ENCODE measurements around the gene TICAM1.
"Not testable (repeated sequence)": the region's sequence is repeated elsewhere in the genome, so short reads cannot be mapped to it uniquely, and the experiment has no call there.

The TICAM1 gene

GRCh38 chr19:4780860-4781259, 50.7 kb downstream of the TICAM1 start:
- ChIA-PET POLR2A (ENCODE audit: low non-redundant PET) (no interaction called here), CTCF (no interaction called here)

GRCh38 chr19:4778124-4778523, 53.4 kb downstream of the TICAM1 start:
- H3K27ac ChIP-seq; DNase-seq (ENCODE audit: low spot score); POLR2A ChIA-PET (ENCODE audit: low non-redundant PET): not testable (repeated sequence)
- CTCF ChIA-PET: interaction anchor here (0.7 to 1.0 kb wide), 2 partner anchors 8 to 291 kb away, joined by 3 to 4 read pairs; no protein-coding TSS in a partner anchor

More at GRCh38 chr19:4780860-4781259, 50.7 kb downstream of the TICAM1 start:
- H3K27ac ChIP-seq: no peak overlapping the region
- TF ChIP-seq CTCF (conservative IDR thresholded peaks at IDR 0.05; ENCODE audit: low read depth): no peak
- DNase-seq (ENCODE audit: low spot score): no peak

DNA sequence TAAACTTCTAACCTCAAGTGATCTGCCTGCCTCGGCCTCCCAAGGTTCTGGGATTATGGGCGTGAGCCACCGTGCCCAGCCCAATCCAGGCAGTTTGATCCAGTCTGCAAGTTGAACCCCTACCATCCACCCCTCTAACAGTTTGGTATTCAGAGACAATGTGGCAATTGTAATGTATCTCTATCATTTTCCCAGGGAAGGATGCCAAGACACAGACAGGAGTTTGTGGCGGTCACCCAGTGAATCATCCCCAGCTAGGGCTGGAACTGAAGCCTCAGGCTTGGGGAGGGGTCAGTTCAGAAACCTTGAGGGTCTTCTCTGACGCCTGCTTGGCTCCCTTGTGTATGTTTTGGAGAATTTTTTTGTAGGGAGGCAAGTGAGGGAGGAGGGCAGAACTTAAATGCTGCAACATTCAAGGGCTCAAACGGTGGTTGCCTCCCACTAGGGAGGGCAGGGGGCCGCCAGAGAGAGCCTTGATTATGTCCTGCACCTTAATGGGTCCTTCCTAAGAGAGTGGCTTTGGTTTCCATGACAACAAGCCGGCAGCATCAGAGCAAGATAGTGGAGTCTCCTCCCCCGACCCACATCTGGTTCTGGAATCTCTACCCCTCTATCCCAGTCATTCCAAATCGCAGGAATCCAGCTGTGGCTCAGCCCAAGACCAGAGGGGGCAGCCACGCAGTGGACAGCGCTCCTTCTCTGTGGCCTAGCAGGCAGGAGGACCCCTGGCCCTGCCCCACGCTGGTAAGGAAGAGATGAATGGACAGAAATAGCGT, 54.9 kb downstream of the TICAM1 start:
- ChIA-PET POLR2A (ENCODE audit: low non-redundant PET) (no interaction called here), CTCF (interaction anchor here (0.6 kb wide), 1 partner anchor 79 kb away, joined by 3 read pairs; no protein-coding TSS in a partner anchor)
- no peak for DNase-seq (ENCODE audit: low spot score)
- no peak overlapping the region for H3K27ac ChIP-seq
- no peak for TF ChIP-seq CTCF (conservative IDR thresholded peaks at IDR 0.05; ENCODE audit: low read depth)

DNA sequence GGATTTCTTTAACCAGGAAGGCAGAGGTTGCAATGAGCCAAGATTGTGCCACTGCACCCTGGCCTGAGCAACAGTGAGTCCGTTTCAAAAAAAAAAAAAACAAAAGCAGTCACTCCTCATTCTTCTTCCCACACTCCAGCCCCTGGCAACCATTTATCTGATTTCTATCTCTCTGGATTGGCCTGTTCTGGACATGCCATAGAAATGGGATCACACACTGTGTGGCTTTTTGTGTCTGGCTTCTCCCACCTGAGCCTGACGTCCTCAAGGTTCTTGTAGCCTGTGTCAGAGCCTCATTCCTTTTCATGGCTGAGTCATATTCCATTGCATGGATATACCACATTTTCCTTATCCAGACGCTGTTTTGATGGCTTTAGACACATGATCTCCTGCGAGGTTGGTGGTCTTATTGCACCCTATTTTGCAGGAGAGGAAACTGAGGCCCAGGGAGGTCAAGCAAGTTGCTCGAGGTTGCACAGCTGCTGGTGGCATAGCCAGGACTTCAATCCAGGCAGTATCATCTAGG, 55.8 kb downstream of the TICAM1 start:
- no peak for TF ChIP-seq CTCF (conservative IDR thresholded peaks at IDR 0.05; ENCODE audit: low read depth)
- ChIA-PET CTCF (no interaction called here), POLR2A (ENCODE audit: low non-redundant PET) (no interaction called here)
- no peak for DNase-seq (ENCODE audit: low spot score)
- H3K27ac ChIP-seq: no peak overlapping the region

DNA sequence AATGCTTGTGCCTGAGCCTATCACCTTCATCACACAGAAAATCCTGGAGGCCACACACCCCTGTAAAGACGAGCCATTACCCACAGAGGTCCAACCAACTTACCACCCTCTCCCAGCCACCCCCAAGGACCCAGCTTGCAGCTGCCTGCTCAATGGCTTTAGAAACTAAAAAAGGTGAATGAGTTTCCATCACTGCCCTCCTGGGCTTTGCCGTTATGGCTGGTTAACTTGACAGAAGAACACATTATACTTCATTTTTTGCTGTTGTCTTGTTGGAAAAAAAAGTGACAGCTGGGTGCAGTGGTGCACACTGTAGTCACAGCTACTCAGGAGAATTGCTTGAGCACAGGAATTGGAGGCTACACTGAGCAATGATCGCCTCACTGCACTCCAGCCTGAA, 57.4 kb downstream of the TICAM1 start:
- ChIA-PET CTCF (no interaction called here), POLR2A (ENCODE audit: low non-redundant PET) (no interaction called here)
- TF ChIP-seq CTCF (conservative IDR thresholded peaks at IDR 0.05; ENCODE audit: low read depth): no peak
- no peak for DNase-seq (ENCODE audit: low spot score)
- H3K27ac ChIP-seq: no peak overlapping the region

DNA sequence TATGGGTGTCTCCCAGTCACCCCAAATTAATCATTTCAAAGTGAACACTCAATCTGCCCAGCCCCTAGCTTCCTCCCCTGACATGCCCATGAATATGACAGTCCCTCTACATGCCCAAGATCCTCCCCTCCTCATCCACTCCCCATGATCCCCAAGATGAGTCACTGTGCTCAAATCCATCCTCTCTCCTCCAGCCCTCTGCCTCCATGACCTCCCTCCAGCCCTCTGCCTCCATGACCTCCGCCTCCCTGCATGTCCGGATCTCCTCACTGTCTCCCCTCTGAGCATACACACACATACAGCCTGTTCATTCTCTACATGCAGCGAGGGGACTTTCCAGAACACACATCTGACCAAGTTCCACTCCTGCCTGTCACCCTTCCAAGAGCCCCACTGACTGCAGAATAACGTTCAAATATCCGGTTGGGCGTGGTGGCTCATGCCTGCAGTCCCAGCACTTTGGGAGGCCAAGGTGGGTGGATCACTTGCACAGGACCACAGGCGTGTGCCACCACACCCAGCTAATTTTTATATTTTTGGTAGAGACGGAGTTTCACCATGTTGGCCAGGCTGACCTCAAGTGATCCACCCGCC, 58.4 kb downstream of the TICAM1 start:
- POLR2A ChIA-PET (ENCODE audit: low non-redundant PET): no interaction called here
- H3K27ac ChIP-seq: peak overlapping the region; percentile 21
- CTCF ChIA-PET: no interaction called here
- DNase-seq (ENCODE audit: low spot score): no peak
- TF ChIP-seq CTCF (conservative IDR thresholded peaks at IDR 0.05; ENCODE audit: low read depth): no peak

GRCh38 chr19:4772566-4772965, 58.9 kb downstream of the TICAM1 start:
- ChIA-PET POLR2A (ENCODE audit: low non-redundant PET) (no interaction called here), CTCF (no interaction called here)
- no peak overlapping the region for H3K27ac ChIP-seq
- no peak for DNase-seq (ENCODE audit: low spot score)
- TF ChIP-seq CTCF (conservative IDR thresholded peaks at IDR 0.05; ENCODE audit: low read depth): no peak
